SK-N-SH treated with all-trans-retinoic acid at 6 μM for 48 hours (cell line): ENCODE measurements around the gene NXPH1.

Experiments used
- RARB ChIP-seq: fragments of 250-450 bp; sonication (Bioruptor Pico); IDR thresholded peaks from 2 replicates; pipeline ENCODE4 v1.8.0; 2021; ENCODE audit warnings: mild to moderate bottlenecking, moderate library complexity
- SNAI2 ChIP-seq: fragments of 250-450 bp; sonication (Bioruptor Pico); IDR thresholded peaks from 2 replicates; pipeline ENCODE4 v1.5.0; 2020; ENCODE audit warnings: mild to moderate bottlenecking, moderate library complexity
- ZFP30 ChIP-seq: fragments of 450-650 bp; formaldehyde crosslinking; IDR thresholded peaks from 2 replicates; pipeline ENCODE4 v1.5.0; 2022; ENCODE audit warnings: mild to moderate bottlenecking, moderate library complexity
- TF ChIP-seq, protein P1 (sequence below): fragments of 250-450 bp; sonication (Bioruptor Pico); IDR thresholded peaks from 2 replicates; pipeline ENCODE4 v1.5.0; 2020; ENCODE audit warnings: mild to moderate bottlenecking, moderate library complexity
- TF ChIP-seq, protein P2 (sequence below): fragments of 250-450 bp; sonication (Bioruptor Pico); IDR thresholded peaks from 2 replicates; pipeline ENCODE4 v1.5.1; 2020; ENCODE audit warnings: low read depth, mild to moderate bottlenecking, moderate library complexity

GRCh38 chr7:8669501-8669851 lies 236.1 kb downstream of the NXPH1 start:
- TF ChIP-seq, protein P1, sequence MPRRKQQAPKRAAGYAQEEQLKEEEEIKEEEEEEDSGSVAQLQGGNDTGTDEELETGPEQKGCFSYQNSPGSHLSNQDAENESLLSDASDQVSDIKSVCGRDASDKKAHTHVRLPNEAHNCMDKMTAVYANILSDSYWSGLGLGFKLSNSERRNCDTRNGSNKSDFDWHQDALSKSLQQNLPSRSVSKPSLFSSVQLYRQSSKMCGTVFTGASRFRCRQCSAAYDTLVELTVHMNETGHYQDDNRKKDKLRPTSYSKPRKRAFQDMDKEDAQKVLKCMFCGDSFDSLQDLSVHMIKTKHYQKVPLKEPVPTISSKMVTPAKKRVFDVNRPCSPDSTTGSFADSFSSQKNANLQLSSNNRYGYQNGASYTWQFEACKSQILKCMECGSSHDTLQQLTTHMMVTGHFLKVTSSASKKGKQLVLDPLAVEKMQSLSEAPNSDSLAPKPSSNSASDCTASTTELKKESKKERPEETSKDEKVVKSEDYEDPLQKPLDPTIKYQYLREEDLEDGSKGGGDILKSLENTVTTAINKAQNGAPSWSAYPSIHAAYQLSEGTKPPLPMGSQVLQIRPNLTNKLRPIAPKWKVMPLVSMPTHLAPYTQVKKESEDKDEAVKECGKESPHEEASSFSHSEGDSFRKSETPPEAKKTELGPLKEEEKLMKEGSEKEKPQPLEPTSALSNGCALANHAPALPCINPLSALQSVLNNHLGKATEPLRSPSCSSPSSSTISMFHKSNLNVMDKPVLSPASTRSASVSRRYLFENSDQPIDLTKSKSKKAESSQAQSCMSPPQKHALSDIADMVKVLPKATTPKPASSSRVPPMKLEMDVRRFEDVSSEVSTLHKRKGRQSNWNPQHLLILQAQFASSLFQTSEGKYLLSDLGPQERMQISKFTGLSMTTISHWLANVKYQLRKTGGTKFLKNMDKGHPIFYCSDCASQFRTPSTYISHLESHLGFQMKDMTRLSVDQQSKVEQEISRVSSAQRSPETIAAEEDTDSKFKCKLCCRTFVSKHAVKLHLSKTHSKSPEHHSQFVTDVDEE: no peak
- TF ChIP-seq, protein P2, sequence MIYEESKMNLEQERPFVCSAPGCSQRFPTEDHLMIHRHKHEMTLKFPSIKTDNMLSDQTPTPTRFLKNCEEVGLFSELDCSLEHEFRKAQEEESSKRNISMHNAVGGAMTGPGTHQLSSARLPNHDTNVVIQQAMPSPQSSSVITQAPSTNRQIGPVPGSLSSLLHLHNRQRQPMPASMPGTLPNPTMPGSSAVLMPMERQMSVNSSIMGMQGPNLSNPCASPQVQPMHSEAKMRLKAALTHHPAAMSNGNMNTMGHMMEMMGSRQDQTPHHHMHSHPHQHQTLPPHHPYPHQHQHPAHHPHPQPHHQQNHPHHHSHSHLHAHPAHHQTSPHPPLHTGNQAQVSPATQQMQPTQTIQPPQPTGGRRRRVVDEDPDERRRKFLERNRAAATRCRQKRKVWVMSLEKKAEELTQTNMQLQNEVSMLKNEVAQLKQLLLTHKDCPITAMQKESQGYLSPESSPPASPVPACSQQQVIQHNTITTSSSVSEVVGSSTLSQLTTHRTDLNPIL (CRISPR knock-in tag): no peak
- no peak for TF ChIP-seq RARB
- TF ChIP-seq SNAI2 (CRISPR knock-in tag): no peak
- no peak for TF ChIP-seq ZFP30
